NCI-H345 (cell line): ENCODE results near the gene TRIM63.
A peak's percentile ranks its signal among the peaks of the same experiment; 100 is the strongest.

ENCODE experiments used
- DNase-seq: peaks from one replicate; lab custom pipeline; 2025; lab: John Stamatoyannopoulos, UW

TRIM63 gene

GRCh38 chr1:26034504-26035202 lies 32.8 kb downstream of the TRIM63 start:
- DNase-seq = peak; percentile 20

DNA sequence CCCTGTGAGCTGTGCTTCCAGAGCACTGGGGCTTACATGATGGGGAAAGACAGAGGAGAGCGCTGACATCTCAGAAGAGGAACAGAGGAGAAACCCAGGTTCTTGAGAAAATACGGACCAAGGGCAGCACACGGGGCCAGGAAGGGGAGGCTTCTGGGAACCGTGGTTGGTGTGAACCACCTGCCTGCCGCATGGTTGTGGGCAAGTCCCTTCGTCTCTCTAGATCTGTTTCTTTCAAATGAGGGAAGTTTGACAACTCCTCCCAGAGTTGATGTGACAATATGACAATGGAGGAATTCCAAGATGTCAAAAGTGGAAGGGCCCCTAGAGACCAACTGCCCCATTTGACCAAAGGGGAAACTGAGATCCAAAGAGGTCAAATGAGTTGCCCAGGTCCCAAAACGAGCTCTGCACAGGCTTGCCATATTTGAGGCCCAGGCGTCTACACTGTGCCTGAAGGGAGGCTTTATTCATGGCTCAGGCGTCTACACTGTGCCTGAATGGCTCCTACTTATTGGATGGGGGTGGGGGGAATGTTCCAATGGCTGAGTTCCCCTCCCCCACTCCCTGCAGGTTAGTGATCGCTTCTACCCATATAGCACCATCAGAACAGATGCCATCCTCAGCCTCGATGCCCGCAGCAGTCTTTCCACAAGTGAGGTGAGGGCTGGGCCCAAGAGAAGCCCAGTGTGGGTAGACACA lies 34.6 kb downstream of the TRIM63 start:
- no peak for DNase-seq

DNA sequence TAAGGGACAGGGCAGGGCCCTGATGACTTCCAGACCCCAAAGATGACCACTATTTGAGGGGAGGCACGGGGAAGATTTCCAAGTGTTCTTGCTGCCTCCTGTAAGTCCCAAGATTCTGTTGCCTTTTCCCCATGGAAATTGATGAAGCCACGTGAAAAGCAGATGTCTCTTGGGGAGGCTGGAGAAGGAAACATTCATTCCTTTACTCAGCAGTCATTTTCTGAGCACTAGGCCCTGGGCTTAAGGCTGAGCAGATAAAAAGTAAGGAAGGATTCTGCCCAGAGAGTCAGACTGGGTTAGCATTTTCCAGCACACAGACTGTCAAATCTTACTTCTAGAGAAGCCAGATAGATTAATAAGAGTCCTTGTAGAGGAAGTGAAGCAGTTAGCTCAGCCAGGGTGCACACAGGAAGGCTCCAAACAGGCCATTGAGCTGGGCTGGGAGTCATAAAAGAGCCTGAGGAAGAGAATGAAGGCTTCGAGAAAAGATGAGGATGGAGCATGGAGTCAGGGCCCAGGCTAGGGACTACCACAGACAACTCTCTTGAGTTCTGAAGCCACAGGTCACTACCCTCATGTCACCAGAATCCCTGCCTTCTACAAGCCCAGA lies 35.7 kb downstream of the TRIM63 start:
- DNase-seq = no peak

- DNase-seq = no peak
Measured at GRCh38 chr1:26031196-26031595, 36.2 kb downstream of the TRIM63 start.

DNA sequence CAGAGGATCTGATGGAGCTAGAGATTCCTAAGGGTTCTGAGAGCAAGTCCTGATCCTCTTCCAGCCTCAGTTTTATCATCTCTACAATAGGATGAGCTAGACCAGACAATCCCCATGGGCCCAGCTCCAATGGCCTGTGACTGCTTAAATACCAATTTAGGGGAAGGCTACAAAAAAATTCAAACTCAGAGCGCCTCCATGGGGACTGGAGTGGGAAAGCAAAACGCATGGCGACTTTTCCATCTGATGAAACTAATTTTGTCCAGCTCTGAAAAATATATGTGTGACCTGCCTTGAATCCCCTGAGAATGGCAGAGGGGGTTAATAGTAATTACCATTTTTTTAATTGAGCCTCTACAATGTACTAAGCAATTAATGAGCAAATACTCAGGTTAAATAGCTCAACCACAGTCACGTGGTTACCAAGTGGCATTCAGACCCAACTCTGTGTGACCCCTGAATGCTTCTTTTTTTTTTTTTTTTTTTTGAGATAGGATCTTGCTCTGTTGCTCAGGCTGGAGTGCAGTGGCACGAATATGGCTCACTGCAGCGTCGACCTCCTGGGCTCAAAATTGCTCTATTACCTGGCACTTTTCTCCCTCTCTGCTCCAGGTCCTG lies 37.5 kb downstream of the TRIM63 start:
- DNase-seq = no peak

GRCh38 chr1:26029054-26029863 lies 38.2 kb downstream of the TRIM63 start:
- DNase-seq = no peak

GRCh38 chr1:26028490-26028980 lies 38.9 kb downstream of the TRIM63 start:
- no peak for DNase-seq

DNA sequence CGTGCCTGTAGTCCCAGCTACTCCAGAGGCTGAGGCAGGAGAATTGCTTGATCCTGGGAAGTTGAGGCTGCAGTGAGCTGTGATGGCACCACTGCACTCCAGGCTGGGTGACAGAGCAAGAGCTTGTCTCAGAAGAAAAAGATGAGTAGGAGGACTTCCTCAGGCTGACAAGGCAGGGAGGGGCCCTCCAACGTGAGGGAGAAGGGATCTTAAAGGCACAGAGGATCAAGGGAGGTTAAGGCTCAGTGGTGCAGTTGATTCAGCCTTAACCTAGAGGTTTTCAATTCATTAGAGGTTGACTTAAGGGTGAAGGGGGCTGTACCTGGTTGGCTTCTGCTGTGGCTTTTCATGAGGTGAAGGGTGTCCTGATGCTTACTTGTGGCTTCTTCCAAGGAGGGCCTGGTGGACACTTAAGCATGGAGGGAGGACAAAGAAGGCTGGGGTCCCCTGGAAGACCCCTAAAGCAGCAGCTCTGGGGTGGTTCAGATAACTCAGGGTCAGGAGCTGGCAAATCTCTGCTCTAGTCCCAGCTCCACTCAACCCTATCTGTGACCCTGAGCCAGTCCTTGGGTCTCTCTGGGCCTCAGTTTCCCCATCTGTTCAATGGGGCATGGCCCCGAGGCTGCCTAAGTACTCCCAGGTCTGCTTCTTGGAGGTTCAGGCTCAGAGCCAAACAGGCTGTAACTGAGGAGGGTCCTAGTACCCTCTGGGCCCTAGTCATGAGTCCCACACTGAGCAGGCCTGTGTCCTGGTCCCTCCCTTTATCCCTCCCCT lies 39.5 kb downstream of the TRIM63 start:
- no peak for DNase-seq

DNA sequence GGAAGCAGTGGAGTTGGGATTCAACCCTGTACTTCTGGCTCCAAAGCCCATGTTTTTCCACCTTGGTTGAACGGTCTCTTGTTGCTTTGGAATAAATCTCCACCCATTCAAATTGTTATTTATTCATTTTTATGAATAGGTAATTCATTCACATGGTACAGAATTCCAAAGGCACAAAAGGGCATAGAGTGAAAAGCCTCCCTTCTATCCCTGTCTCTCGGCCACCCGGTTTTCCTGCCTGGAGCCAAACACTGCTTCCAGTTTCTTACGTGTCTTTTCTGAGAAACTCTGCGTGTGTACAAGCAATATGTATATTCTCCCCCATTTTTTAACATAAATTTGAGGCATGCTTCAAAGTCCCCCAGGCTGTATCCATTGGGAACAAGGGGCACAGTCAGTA lies 41.9 kb downstream of the TRIM63 start:
- no peak for DNase-seq

DNA sequence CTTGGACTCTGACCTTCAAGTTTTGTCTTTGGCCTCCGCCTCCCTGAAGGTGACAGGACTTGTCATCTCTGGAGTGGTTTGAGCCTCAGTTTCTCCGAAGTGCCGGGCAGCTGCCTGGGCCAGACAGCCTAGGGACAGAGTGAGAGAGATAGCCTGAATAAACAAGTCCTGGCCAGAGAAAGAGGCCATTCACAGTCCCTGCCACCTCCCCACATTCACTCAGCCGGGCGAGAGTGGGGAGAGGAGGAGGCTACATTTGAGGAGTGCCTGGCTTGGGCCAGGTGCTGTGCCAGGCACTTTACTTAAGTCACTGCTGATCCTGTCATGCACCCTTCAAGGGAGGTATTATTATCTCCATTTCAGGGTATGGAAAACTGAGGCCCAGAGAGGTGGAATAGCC lies 42.4 kb downstream of the TRIM63 start:
- DNase-seq = no peak

GRCh38 chr1:26023826-26024225 lies 43.6 kb downstream of the TRIM63 start:
- DNase-seq = no peak

DNA sequence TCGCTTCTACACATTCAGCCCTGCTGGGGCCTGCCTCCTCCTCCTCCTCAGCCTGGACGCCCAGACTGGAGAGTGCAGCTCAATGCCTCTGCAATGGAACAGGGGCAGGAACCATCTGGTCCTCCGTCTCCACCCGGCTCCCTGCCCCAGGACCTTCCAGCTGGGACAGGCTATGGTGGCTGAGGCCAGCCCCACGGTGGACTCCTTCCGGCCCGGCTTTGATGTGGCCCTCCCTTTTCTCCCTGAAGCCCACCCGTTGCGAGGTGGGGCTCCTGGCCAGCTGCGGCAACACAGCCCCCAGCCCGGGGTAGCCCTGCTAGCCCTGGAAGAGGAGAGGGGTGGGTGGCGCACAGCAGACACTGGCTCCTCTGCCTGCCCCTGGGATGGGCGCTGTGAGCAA lies 44.4 kb downstream of the TRIM63 start:
- DNase-seq = no peak

GRCh38 chr1:26022404-26022779 lies 45.0 kb downstream of the TRIM63 start:
- DNase-seq = no peak

DNA sequence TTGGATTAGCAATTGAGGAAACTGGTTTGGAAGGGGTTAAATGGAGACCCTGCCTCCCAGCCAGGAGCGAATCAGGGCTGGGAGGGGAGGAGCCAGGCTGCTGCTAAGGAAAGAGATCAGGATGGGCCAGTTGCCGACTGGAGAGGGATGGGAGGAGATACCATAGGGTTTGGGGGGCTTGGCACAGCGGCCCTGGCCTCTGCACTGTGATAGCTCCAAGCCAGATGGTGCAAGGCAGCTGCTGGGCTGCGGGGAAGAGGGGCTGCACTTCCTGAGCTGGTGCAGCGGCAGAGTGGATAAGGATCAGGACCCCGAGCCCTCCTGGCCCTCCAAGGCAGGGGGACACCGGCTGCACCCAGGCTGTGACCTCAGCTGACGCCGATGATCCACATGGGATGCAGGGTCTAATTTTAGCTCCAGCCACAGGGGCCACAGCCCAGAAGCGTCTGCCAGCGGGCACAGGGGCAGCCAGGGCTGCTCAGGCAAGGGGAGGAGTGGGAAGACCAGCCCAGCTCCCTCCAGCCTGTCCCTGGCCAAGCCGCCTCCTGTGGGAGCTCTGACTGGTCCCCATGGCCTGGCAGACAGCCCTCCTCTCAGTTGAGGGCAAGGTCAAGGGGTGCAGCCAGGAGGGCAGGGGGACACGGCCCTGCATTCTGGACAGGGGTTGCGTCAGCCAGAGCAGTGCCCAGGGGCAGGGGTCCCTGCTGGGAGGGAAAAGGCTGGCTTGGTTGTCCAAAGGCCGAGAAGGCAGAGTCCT lies 45.6 kb downstream of the TRIM63 start, which contains the start of gene EXTL1:
Gene EXTL1 (plus strand): TSS at position 129 of the 757 bp plus-strand sequence. CDS start 872 bp downstream, outside the sequence.
- DNase-seq = no peak

- DNase-seq = no peak
Measured at GRCh38 chr1:26020941-26021646, 46.3 kb downstream of the TRIM63 start.

DNA sequence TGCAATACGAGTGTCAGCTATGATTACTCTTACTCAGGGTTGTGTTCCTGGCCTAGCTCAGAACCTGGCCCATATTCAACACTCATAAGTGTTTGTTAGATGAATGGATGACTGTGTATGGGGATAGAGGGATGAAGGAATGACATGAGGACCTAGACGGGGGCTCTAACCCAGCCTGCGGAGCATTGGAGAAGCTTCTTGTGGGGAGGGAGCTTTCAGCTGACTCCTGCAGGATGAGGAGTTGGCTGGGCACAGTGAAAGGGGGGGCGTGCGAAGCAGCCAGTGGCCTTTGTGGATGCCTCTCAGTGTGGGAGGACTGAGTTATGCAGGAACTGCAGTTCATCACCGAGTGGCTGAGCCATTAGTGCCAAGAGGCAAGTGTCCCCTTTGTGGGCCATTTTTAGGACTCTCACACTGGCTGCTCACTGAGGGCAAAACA lies 47.1 kb downstream of the TRIM63 start:
- DNase-seq = no peak

GRCh38 chr1:26019641-26020315 lies 47.7 kb downstream of the TRIM63 start:
- no peak for DNase-seq

- DNase-seq = no peak
Measured at GRCh38 chr1:26017606-26018005, 49.8 kb downstream of the TRIM63 start.
